Keratinocyte (primary cell): ENCODE results near the gene TNFRSF6B.

Source experiments
- EZH2 ChIP-seq: IDR thresholded peaks from one replicate; pipeline ENCODE4 v1.6.1; 2012; ENCODE audit warnings: inconsistent platforms, mild to moderate bottlenecking, low read length, moderate library complexity
- TF ChIP-seq, protein P1 (sequence below), 3 experiments: IDR thresholded peaks in 1 of 3; conservative IDR thresholded peaks in 1 of 3; optimal IDR thresholded peaks in 1 of 3; 2 replicates in 2 of 3; 3 replicates in 1 of 3; pipeline versions ENCODE3 to v1.5.1; 2011; ENCODE audit warnings: low read length in 3 of 3, mild to moderate bottlenecking in 3 of 3, moderate library complexity in 2 of 3, control low read depth in 1 of 3, inconsistent platforms in 1 of 3; ENCODE audit not compliant: insufficient read depth in 2 of 3; ENCODE audit errors: extremely low read depth in 1 of 3

DNA sequence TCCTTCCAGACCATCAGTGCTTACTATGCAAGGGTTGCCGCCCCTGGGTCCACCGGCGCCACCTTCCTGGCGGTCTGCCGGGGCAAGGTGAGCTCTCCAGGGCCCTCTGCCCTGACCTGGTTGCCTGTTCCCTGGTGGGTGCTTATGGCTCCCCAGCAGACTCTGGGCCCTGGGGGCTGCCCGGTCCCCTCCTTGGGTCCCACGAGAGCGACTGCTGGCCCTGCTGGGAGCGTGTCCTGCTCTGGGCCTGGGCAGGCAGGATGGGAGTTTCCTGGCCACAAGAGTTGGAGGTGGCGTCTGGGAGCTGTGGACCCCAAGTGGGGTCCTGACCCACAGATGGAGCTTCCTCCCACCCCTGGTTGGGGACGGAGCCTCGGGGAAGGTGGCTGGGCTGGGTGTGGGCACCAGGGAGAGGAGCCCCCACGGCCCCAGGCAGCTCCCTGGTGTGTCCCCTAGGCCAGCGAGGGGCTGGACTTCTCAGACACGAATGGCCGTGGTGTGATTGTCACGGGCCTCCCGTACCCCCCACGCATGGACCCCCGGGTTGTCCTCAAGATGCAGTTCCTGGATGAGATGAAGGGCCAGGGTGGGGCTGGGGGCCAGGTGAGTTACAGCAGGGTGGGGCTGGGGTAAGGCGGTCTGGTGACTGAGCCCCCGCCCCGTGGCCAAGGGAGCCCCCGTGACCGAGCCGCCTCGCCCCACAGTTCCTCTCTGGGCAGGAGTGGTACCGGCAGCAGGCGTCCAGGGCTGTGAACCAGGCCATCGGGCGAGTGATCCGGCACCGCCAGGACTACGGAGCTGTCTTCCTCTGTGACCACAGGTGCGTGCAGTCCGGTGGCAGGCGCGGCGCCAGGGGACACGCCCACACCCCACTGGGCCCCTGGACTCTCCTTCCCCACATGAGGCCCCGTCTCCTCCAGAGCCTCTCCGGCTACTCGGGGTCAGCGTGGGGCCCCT, 7.1 kb upstream of the TNFRSF6B start:
- TF ChIP-seq, protein P1, sequence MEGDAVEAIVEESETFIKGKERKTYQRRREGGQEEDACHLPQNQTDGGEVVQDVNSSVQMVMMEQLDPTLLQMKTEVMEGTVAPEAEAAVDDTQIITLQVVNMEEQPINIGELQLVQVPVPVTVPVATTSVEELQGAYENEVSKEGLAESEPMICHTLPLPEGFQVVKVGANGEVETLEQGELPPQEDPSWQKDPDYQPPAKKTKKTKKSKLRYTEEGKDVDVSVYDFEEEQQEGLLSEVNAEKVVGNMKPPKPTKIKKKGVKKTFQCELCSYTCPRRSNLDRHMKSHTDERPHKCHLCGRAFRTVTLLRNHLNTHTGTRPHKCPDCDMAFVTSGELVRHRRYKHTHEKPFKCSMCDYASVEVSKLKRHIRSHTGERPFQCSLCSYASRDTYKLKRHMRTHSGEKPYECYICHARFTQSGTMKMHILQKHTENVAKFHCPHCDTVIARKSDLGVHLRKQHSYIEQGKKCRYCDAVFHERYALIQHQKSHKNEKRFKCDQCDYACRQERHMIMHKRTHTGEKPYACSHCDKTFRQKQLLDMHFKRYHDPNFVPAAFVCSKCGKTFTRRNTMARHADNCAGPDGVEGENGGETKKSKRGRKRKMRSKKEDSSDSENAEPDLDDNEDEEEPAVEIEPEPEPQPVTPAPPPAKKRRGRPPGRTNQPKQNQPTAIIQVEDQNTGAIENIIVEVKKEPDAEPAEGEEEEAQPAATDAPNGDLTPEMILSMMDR (optimal IDR thresholded peaks at IDR 0.05 in 1 of 3, IDR thresholded peaks at IDR 0.05 in 1 of 3, conservative IDR thresholded peaks at IDR 0.05 in 1 of 3; ENCODE audit: extremely low read depth in 1 of 3, insufficient read depth in 2 of 3, low read length in 3 of 3): peak in 1 of 3 experiments; percentile 6
- no peak for TF ChIP-seq EZH2
